Suppressor macrophage treated with lipopolysaccharide for 1 hour (primary cell): ENCODE measurements around the gene ZNF644.
"Not testable (repeated sequence)": the region's sequence is repeated elsewhere in the genome, so short reads cannot be mapped to it uniquely, and the experiment has no call there.

Experiments used
- DNase-seq, 3 donors: peaks; one replicate each; pipeline ENCODE4 v3.0.0-alpha.2; 2020 to 2022

ZNF644 gene

GRCh38 chr1:90977522-90977921 is 44.3 kb downstream of the ZNF644 start:
- no peak for DNase-seq

DNA sequence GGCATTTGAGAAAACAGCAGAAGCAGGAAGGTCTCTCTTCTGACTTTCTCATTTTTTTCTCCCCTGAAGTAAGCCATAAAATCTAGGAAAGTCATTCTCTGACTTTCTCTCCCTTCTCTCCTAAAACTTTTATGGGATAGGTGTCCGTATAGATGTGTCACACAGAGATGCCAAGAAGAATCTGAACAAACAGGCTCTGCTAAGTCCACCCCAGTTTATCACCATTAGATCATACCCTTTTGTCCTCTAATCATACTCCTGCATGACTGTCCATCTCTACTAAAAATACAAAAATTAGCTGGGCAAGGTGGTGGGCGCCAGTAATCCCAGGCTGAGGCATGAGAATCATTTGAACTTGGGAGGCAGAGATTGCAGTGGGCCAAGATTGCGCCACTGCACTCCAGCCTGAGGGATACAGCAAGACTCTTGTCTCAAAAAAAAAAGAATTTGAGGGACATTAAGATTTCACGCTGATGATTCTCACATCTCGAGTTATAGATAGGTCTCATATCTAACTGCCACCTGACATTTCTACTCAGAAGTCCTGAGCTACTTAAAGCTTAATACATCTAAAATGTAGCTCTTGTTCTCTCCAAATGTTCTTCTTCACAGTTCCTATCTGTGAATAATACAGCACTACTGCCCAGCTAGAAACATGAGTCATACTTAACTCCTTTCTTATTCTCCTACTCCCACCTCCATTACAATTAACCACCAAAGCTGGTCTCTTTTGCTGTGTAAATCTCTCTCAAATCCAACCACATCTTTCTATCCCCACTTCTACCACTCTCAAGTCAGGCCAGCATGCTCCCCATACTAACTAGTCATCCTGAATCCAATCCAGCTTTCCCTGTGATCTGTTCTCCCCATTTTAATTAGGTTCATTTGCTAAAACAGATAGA is 47.7 kb downstream of the ZNF644 start:
- peak; percentile 10 to 31 (median 27) for DNase-seq

DNA sequence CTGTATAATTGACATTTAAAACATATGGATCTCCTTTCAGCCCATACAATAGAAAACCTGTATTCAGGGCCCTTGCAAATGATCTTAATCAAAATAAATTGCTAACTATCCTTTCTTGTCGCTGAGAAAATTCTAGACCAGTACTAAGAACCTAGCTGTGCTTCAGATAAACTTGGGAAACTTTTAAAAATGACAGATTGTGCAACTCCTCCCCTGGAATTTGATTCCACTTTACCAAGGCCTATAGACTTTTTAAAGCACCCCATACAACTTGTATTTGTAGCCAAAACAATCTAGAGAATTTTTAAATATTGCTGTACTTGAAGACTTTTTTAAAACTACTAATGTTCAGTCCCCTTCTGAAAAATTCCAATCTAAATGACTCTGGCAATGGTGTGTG is 51.6 kb downstream of the ZNF644 start:
- no peak for DNase-seq

GRCh38 chr1:90969241-90969640 is 52.6 kb downstream of the ZNF644 start:
- DNase-seq = no peak

- peak; percentile 20 to 33 (median 27) for DNase-seq
Measured at GRCh38 chr1:90964444-90965035, 57.3 kb downstream of the ZNF644 start.

- DNase-seq = no peak
Measured at GRCh38 chr1:90963651-90964050, 58.2 kb downstream of the ZNF644 start.

DNA sequence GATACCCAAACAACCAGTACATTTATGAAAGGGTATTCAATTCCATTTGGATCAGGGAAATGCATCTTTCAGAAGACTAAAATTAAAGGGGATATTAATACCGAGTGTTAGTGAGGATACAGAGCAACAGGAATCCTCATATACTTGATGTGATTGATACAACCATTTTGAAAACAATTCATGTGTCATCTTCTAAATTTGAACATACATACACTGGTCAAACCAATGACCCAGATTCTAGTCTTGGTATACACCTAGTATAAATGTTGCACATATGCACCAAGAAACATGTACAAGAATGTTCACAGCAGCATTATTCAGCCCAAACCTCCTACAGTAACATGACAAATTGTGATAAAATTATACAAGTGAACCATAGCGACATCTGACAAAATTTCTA is 58.6 kb downstream of the ZNF644 start:
- DNase-seq = no peak

DNA sequence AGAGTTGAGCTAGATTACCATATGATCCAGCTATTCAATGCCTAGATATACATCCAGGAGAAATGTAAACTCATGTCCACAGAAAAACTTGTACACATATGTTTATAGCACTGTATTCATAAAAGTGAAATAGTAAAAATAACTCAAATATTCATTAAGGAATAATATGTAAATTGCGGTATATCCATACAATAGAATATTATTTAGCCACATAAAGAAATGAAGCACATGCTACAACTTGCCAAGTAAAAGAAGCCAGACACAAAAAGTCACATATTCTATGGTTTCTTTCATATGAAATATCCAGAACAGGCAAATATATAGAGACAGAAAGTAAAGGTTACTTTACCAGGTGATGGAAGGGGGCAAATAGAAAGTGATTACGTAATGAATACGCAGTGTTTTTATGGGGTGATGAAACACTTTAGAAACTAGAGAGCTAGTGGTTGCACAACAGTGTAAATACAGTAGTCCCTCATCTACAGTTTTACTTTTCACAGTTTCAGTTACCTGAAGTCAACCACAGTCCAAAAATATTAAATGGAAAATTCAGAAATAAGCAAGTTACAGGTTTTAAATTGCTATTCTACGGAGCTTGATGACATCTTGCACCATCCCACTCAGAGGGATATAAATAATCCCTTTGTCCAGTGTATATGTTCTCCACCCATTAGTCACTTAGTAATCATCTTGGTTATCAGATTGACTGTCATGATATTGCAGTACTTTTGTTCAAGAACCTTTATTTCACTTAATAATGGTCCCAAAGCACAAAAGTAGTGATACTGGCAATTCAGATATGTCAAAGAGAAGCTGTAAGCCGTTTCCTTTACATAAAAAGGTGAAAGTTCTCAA is 62.3 kb downstream of the ZNF644 start:
- DNase-seq = peak in 1 of 3 donors; percentile 14

DNA sequence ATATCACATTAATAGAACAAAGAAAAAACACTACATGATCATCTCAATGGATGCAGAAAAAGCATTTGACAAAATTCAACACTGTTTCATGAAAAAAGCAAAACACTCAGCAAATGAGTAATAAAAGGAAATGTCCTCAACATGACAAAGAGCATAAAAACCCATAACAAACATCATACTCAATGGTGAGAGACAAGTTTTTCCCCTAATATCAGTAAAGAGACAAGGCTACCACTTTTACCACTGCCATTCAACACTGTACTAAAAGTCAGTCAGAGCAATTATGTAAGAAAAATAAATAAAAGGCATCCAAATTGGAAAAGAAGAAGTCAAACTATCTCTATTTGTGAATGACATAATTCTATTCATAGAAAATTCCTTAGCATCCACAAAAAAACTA is 64.3 kb downstream of the ZNF644 start:
- peak in 1 of 3 donors; percentile 19 for DNase-seq

GRCh38 chr1:90955769-90956168 is 66.1 kb downstream of the ZNF644 start:
- no peak for DNase-seq

DNA sequence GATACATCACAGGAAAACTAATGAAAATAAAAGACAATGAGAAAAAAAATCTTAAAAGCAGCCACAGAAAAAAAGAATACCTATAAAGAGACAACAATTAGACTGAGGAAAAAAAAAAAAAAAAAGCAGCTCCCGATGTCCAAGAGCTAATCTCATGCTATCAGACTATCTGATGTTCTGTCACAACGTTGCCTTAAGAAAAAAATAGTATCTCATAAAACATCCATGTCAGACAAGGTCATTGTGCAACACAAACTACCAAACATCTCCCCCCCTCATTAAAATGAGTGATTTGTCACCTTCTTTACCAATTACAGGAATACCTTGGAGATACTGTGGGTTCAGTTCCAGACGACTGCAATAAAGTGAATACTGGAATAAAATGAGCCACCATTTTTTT is 68.9 kb downstream of the ZNF644 start:
- no peak for DNase-seq

GRCh38 chr1:90951009-90951408 is 70.8 kb downstream of the ZNF644 start:
- DNase-seq = no peak

- DNase-seq = no peak
Measured at GRCh38 chr1:90948301-90948700, 73.5 kb downstream of the ZNF644 start.

- DNase-seq = no peak
Measured at GRCh38 chr1:90946630-90947029, 75.2 kb downstream of the ZNF644 start.

GRCh38 chr1:90945287-90945686 is 76.5 kb downstream of the ZNF644 start:
- no peak for DNase-seq

- DNase-seq = no peak
Measured at GRCh38 chr1:90943966-90944365, 77.9 kb downstream of the ZNF644 start.

GRCh38 chr1:90940746-90941145 is 81.1 kb downstream of the ZNF644 start:
- no peak for DNase-seq

DNA sequence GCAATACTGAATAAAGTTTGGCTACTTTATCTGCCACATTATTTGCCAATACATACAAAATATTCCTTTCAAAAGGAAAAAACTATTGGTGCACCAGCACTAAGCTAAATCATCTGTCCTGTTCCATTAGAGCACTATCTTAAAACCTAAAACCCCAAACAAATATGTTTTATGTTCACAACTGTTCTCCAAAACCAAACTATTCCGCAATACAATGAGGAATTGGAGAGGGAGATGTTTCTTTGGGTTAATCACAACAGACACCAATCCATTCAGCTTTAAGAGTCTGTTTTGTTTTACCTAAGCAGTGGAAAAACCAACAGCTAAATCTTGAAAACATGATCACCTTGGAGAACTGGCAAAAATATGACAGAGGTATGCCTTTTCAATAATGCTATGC is 85.1 kb downstream of the ZNF644 start:
- no peak for DNase-seq

DNA sequence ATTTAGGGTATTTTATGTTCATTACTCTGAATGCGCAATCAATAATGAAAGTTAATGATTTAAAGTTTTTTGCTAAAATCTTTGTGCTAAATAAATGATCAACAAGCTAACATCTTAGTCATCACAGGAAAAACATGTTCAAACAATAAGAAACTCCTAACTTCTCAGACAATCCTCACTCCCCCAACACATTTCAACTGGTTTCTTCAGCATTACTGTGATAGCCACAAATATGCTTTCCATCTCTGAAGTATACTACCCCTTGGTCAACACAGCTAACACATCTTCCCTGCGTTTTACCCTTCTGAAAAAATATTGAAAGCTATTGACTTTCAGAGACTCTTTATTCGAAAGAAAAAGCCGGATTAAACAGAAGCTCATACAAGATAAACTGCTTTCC is 85.8 kb downstream of the ZNF644 start:
- no peak for DNase-seq

GRCh38 chr1:90928231-90928630 is 93.6 kb downstream of the ZNF644 start:
- not testable (repeated sequence) for DNase-seq

GRCh38 chr1:90927674-90928073 is 94.2 kb downstream of the ZNF644 start:
- DNase-seq = not testable (repeated sequence)

DNA sequence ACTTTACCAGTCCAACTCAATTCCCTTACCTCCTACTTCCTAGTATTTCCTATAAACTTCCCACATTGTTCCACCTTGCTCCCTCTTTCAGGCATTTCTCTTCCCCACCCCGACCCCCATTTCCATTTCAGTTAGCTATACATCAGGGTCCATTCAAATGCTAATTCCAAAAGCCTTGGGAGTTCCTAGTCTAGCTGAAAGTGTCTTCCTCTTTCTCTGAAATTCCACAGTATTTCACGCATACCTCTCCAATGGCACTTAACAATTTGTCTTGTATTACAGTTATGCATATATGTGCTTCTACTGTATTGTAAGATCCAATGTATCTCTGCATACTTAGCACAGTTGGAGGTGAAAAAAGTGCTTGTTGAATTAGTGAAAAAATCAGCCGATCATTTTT is 94.9 kb downstream of the ZNF644 start:
- DNase-seq = no peak
